HG02588 (cell line): ENCODE measurements around the gene AGBL4.
"Not testable (repeated sequence)": the region's sequence is repeated elsewhere in the genome, so short reads cannot be mapped to it uniquely, and the experiment has no call there.

Source experiments
- ATAC-seq: cut with Tn5 transposase; IDR thresholded peaks from one replicate; pipeline ENCODE4 v1.9.1; 2021; ENCODE audit warnings: mild to moderate bottlenecking, moderate library complexity; ENCODE audit not compliant: unreplicated experiment

The AGBL4 gene

GRCh38 chr1:49051647-49052046 lies 972.1 kb downstream of the AGBL4 start:
- no peak for ATAC-seq

DNA sequence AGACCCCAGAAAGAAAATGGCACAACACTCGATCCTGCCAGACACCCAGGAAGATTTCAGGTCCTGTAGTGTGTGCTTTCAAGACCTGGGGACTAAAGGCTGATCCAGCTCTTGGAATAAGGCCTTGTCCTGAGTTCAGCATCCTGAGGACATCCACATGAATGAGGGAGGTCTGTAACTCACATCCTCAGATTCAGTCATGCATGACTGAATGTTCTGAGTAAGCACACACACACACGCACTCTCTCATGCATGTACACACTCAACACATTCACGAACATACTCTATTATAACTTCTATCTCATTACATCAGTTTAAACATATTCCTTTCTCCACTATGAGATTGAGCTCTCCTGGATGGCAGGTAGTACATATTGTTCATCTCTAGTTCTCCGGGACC lies 973.7 kb downstream of the AGBL4 start:
- no peak for ATAC-seq

DNA sequence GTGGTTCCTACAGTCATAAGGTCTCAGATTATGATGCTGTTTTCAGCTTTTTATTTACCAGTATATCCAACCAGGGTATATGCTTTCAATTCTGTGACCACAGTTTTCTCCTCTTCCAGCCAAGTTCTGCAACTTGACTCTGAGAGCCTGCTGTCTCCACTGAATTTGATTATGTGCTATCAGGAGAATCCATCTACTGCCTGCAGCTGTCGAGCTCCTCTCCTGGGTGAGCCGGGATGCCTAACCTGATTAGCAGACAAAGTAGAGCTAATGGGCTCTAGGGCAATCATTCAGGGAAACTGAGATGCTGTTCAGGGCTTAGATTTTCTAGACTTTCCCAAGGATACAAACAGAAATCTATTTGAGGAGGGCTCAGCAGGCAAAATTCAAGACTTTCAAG lies 975.6 kb downstream of the AGBL4 start:
- ATAC-seq: no peak

- ATAC-seq: no peak
Observed at GRCh38 chr1:49046305-49046704, 977.4 kb downstream of the AGBL4 start.

GRCh38 chr1:49045371-49045770 lies 978.4 kb downstream of the AGBL4 start:
- ATAC-seq: no peak

DNA sequence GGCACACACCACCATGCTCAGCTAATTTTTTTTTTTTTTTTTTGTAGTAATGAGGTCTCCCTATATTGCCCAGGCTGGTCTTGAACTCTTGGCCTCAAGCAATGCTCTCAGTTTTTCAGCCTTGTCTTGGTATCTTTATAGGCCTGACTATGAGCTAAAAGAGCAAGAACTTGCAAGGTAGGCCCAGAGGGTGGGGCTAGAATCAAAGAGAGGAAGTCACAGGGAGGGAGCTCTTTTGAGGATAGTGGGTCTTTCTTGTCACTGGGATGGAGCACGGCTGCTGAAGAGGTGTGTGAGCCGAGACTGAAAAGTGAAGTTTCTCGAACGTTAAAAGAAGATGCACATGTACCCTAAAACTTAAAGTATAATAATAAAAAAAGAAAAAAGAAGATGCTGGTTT lies 987.1 kb downstream of the AGBL4 start:
- no peak for ATAC-seq

DNA sequence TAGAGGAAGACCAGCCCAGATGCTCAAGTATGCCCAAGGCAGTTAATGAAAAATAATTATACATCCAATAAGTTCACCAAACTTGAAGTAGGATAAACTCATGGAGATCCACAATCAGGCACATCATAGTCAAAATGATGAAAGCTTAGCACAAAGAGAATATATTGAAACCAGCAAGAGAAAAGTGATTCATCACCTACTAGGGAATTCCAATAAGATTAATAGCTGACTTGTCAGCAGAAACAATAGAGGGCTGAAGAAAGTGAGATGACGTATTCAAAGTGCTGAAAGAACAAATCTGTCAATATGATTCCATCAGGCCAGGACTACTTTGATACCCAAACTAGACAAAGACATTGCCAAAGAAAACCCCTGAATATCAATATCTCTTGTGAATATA lies 995.4 kb downstream of the AGBL4 start:
- no peak for ATAC-seq

GRCh38 chr1:49026230-49026811 lies 997.4 kb downstream of the AGBL4 start:
- ATAC-seq: no peak

DNA sequence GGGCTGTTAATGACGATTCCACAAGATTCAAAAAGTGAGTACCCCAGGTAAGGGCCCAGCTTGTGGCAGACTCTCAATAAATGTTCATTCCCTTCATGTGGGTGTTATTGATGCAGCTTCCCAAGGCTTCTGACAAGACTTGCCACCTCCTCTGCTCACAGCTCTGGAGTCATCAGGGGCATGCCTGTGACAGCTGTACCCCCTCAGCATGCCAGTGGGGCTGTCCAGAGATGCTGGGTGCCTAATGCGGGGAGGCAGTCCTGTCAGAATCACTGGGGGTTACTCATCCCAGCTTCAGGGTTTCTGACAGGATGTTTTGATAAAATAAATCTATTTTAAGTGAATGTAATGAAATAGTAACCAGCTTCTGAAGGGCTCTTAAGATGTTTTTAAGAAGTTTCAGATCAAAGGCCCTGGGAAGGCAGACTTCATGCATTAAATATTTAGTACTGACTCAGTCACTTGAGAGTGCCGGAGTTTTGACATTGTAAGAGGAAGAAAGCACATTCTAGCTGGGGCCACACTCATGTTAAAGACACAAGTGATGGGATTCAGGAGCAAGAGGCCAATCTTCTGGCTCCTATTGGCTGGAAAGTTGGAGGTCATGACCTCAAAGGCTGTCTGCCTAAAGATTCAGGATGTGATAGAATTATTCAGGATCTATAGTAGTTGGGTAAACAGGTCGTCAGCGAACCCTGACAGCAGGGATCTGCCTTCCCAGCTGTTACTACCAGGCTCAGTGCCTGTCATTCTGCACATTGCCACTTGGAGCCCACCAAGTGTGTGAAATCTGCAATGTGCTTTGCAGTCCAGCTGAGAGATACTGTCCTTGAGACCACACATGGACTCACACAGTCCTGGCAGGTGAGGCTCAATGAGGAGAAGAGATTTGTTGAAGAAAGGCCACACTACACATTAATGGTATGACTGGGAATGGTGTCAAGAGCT lies 1007.5 kb downstream of the AGBL4 start:
- ATAC-seq: no peak

DNA sequence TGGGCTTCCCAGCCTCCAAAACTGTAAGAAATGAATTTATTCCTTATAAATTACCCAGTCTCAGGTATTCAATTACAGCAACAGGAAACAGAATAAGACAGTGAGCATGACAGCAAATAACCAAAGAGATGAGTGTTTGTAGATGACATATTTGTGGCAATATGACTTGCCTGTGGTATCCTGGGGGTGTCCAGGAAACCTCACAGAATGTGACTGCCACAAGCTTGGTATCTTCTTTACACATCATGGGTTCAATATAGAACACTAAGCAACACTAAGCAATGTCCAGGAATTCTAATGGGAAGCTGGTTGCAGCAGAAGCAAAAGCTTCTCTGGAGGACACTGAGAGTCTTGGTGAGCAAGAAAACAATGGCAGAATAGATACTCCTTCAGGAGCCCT lies 1010.7 kb downstream of the AGBL4 start:
- no peak for ATAC-seq

- ATAC-seq: not testable (repeated sequence)
Observed at GRCh38 chr1:49002981-49003380, 1020.8 kb downstream of the AGBL4 start.

- ATAC-seq: no peak
Observed at GRCh38 chr1:48999321-48999720, 1024.4 kb downstream of the AGBL4 start.

GRCh38 chr1:48996311-48996710 lies 1027.4 kb downstream of the AGBL4 start:
- no peak for ATAC-seq

DNA sequence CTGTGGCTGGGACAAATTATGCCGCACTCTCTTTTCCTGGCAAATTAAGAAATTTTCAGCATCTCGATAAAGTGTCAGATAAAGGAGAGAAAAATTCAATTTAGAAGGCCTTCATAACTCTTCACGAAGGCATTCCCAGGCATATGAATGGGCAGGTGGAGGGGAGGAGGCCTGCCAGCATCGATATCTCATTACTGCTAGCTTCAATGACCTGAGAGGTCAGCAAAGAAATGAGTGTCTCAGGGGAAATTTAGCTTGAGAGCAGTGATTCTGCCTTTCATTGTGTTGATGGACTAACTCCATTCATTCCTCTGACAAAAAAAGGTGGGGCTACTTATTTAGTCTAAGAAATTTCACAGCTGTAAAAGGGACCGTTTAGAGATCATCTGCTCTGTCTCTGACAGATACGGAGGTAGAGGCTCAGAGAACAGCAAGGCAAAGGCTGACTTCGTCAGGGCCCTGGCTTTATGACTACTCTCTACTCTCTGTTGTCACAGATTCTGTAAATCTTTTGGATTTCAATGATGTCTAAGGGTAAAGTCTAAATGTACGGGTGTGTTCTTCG lies 1035.0 kb downstream of the AGBL4 start:
- no peak for ATAC-seq

GRCh38 chr1:48979940-48980339 lies 1043.8 kb downstream of the AGBL4 start:
- no peak for ATAC-seq

GRCh38 chr1:48978413-48978812 lies 1045.3 kb downstream of the AGBL4 start:
- no peak for ATAC-seq

DNA sequence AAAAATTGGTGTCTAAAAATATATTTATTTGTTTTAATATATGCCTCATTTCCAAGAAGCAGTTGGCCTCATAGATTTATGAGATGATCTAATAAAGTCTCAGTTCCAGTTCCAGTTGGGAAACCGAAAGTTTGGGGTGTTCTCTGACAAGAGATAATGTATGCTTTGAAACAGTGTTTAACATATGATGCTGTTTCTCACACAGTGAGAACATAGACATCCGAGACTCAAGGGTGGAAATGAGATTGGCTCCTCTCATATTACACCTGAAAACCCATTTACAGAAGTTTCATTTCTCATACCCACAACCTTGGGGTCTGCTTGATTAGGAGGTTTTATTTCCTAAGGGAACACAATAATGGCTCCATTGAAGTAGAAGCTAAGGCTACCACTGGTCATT lies 1046.5 kb downstream of the AGBL4 start:
- no peak for ATAC-seq

DNA sequence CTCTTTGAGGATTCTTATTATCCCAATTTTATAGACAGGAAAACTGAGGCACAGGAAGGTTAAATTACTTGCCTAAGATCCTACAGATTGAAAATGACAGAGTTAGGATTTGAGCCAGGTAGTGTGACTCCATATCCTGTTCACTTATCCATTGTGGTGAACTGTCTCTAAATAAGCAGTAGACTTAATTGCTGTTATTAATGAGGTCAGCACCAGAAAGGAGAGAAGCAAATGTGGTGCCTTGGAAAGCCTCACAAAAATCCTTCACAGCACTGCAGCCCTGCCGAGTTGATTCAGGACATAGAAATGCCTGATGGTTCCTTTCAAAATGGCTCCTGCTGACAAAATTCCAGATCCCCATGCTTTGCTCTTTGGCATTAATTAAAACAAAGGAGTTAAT lies 1053.8 kb downstream of the AGBL4 start:
- no peak for ATAC-seq

GRCh38 chr1:48967318-48967717 lies 1056.4 kb downstream of the AGBL4 start:
- ATAC-seq: no peak

GRCh38 chr1:48966583-48966982 lies 1057.2 kb downstream of the AGBL4 start:
- no peak for ATAC-seq

DNA sequence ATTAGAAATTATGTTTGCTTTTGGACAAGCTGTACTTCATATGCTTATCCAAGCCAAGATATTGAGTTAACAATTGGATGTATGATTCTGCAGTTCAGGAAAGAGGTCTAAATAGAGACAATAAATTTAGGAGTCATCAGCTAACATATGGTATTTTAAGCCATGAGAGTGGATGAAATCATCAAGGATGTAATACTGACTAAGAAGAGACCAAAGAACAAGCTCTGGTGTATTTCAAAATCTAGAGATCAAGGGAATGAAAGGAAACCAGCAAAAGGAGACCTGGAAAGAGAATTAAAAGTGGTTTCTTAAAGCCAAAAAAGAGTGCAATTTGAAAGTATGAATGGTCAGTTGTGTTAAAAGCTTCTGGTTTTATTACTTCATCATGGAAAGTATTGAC lies 1063.4 kb downstream of the AGBL4 start:
- ATAC-seq: no peak

DNA sequence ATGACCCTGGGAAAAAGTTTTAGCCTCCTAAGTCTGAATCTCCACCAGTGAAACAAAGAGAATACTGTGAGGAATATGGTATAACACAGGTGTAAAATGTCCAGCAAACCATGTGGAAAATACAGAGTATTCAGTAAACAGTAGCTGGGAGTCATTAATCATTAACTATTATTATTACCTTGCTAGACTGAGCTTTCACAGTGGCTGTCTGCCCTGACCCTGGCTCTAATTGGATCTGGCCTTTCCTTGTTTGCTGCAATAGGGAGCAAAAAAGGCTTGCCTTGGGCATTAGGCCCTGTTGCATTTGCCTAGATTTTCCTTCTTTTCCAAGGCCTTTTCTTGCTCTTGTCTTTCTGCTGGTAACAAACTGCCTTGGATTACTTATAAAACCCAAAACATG lies 1068.0 kb downstream of the AGBL4 start:
- no peak for ATAC-seq
